Urothelium cell line (cell line): ENCODE data around the gene SPATA6.
"Not testable (repeated sequence)": the region's sequence is repeated elsewhere in the genome, so short reads cannot be mapped to it uniquely, and the experiment has no call there.

Source experiments
- DNase-seq: peaks from one replicate; pipeline ENCODE4 v3.0.0; 2011; ENCODE audit warnings: low spot score, mixed read lengths
- FAIRE-seq: peaks from 2 replicates; lab custom pipeline; 2011; peaks lifted over from hg19 to GRCh38; lab: Jason Lieb, UNC

SPATA6 gene

GRCh38 chr1:48371598-48371997 lies 100.4 kb downstream of the SPATA6 start:
- DNase-seq (no peak), FAIRE-seq (no peak)

DNA sequence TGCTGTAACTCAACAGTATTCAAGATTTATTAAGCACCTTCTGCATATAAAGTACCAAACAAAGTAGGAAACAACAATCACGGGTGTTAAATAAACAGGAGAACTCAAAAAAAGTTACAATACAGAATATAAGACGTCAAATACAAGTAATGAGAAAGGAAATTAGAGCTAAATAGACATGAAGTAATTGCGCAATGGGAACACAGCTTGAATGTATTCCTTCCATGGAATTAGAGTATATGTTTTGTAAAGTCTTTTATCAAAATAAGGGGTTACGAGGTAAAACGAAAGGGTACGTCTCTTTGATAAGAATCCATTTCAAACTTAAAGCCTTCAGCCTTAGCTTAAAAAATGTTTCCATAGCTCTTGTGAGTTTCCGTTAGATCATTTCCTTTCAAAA lies 109.1 kb downstream of the SPATA6 start:
- DNase-seq (no peak), FAIRE-seq (no peak)

- FAIRE-seq (no peak), DNase-seq (no peak)
Measured at GRCh38 chr1:48356901-48357300, 115.1 kb downstream of the SPATA6 start.

- FAIRE-seq: no peak
Measured at GRCh38 chr1:48344373-48344772, 127.6 kb downstream of the SPATA6 start.

GRCh38 chr1:48341221-48341620 lies 130.8 kb downstream of the SPATA6 start:
- FAIRE-seq (no peak), DNase-seq (no peak)

More at GRCh38 chr1:48344373-48344772, 127.6 kb downstream of the SPATA6 start:
- no peak for DNase-seq

GRCh38 chr1:48338257-48338656 lies 133.7 kb downstream of the SPATA6 start:
- FAIRE-seq: no peak

DNA sequence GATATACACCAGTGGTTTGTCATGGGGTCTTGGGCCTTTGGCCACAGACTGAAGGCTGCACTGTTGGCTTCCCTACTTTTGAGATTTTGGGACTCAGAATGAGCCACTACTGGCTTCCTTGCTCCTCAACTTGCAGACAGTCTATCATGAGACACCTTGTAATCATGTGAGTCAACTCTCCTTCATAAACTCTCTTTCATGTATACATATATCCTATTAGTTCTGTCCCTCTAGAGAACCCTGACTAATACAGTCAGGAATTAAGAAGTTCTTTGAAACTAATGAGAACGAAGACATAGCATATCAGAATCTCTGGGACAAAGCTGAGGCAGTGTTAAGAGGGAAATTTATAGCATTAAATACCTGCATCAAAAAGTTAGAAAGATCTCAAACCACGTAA lies 138.7 kb downstream of the SPATA6 start:
- DNase-seq (no peak), FAIRE-seq (no peak)

More at GRCh38 chr1:48338257-48338656, 133.7 kb downstream of the SPATA6 start:
- no peak for DNase-seq

DNA sequence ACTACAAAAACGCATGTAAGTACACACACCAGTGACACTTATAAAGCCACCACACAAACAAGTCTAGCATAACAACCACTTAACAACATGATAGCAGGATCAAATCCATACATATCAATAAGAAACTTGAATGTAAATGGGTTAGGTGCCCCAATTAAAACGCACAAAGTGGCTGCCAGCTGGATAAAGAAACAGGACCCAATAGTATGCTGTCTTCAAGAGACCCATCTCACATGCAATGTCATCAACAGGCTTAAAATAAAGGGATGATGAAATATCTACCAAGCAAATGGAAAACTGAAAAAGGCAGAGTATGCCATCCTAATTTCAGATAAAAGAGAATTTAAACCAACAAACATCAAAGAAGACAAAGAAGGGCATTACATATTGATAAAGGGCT lies 139.9 kb downstream of the SPATA6 start:
- FAIRE-seq (no peak), DNase-seq (no peak)

DNA sequence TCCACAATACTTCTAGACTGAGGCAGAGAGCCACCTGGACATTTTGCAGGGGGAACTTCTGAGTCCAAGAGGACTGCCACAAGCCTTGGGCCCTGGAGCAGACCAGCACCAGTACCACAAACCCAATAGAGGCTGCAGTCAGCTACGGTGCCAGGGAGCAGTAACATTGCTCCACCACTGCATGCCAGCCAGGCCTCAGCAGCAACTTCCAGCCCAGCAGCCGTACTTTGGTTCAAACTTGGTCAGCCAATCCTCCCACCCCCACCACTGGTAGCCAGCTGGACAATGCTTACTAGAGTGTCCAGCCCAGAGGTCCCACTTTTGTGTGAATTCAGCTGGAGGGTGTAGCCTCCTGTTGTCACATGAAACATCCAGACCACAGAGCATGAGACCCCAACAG lies 142.1 kb downstream of the SPATA6 start:
- FAIRE-seq (no peak), DNase-seq (no peak)

- no peak for DNase-seq
- FAIRE-seq: no peak
Measured at GRCh38 chr1:48329486-48329885, 142.5 kb downstream of the SPATA6 start.

GRCh38 chr1:48311829-48312228 lies 160.2 kb downstream of the SPATA6 start:
- DNase-seq, FAIRE-seq: not testable (repeated sequence)

DNA sequence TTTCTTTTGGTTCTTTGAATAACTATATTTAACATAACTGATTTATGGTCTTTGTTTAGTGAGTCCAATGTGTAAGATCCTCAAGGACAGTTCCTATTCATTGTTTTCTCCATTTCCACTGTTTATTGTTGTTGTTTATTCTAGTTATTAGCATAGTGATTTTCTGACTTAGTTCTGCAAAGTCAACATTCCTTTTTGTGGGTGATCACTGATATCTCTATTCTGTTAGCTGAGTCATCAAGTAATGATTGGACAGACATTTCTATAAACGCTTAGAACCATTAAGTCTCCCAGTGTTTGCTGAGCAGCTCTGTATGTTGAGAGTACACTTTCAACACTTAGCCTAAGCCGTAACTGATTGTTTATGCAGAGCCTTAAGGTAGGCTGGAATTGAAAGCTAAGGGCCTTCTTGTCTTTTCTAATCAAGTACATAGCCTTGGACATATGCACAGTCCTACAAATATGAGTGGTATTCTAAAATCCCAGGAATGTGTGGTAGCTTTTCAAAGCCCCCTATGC lies 162.4 kb downstream of the SPATA6 start:
- DNase-seq (no peak), FAIRE-seq (no peak)

- FAIRE-seq (no peak), DNase-seq (no peak)
Measured at GRCh38 chr1:48302652-48303051, 169.4 kb downstream of the SPATA6 start.

GRCh38 chr1:48294656-48295055 lies 177.3 kb downstream of the SPATA6 start:
- DNase-seq (no peak), FAIRE-seq (no peak)

- not testable (repeated sequence) for DNase-seq, FAIRE-seq
Measured at GRCh38 chr1:48294094-48294493, 177.9 kb downstream of the SPATA6 start.

GRCh38 chr1:48292706-48293105 lies 179.3 kb downstream of the SPATA6 start:
- DNase-seq: no peak
- no peak for FAIRE-seq

- DNase-seq (no peak), FAIRE-seq (no peak)
Measured at GRCh38 chr1:48291421-48291820, 180.6 kb downstream of the SPATA6 start.

GRCh38 chr1:48285525-48285924 lies 186.5 kb downstream of the SPATA6 start:
- DNase-seq (no peak), FAIRE-seq (no peak)

DNA sequence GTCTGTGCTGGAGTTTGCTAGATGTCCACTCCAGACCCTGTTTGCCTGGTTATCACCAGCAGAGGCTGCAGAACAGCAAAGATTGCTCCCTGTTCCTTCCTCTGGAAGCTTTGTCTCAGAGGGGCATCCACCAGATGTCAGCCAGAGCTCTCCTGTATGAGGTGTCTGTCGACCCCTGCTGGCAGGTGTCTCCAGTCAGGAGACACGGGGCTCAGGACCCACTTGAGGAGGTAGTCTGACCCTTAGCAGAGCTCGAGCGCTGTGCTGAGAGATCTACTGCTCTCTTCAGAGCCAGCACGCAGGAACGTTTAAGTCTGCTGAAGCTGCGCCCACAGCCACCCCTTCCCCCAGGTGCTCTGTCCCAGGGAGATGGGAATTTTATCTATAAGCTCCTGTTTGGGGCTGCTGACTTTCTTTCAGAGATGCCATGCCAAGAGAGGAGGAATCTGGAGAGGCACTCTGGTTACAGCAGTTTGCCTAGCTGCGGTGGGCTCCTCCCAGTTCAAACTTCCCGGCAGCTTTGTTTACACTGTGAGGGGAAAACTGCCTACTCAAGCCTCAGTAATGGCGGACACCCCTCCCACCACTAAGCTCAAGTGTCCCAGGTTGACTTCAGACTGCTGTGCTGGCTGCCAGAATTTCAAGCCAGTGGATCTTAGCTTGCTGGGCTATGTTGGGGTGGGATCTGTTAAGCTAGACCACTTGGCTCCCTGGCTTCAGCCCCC lies 187.1 kb downstream of the SPATA6 start:
- not testable (repeated sequence) for DNase-seq, FAIRE-seq

- DNase-seq, FAIRE-seq: not testable (repeated sequence)
Measured at GRCh38 chr1:48282329-48282728, 189.7 kb downstream of the SPATA6 start.

DNA sequence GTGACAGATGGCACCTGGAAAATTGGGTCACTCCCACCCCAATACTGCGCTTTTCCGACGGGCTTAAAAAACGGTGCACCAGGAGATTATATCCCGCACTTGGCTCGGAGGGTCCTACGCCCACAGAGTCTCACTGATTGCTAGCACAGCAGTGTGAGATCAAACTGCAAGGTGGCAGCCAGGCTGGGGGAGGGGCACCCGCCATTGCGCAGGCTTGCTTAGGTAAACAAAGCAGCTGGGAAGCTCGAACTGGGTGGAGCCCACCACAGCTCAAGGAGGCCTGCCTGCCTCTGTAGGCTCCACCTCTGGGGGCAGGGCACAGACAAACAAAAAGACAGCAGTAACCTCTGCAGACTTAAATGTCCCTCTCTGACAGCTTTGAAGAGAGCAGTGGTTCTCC lies 194.6 kb downstream of the SPATA6 start:
- not testable (repeated sequence) for FAIRE-seq, DNase-seq

DNA sequence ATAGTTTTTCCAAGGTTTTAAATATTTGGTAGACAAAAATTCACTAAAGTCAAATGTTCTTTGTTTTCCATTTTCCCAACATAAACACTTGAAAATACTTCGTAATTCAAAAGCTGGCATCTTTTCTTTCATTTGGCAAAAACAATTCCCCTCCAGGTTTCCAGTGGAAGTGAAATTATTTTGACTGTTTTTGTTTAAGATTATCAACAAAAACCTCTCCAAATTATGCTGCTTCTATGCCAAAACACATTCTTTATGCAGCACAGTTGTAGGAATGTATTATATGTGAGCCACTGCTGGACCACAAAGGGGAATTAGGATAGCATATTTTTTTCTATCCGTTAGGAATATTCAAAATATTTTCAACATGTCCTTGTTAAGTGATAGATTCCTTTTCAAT lies 205.4 kb downstream of the SPATA6 start:
- no peak for DNase-seq
- no peak for FAIRE-seq

GRCh38 chr1:48263041-48263440 lies 209.0 kb downstream of the SPATA6 start:
- FAIRE-seq (no peak), DNase-seq (no peak)
